ENCODE results near the gene AQP2. TPM values are rescaled to one million over a fixed set of nuclear protein-coding genes. Genes with fewer than 3 reads are reported as not detected.

The AQP2 gene
- total and polyA plus RNA-seq, 4 donors: not detected

DNA sequence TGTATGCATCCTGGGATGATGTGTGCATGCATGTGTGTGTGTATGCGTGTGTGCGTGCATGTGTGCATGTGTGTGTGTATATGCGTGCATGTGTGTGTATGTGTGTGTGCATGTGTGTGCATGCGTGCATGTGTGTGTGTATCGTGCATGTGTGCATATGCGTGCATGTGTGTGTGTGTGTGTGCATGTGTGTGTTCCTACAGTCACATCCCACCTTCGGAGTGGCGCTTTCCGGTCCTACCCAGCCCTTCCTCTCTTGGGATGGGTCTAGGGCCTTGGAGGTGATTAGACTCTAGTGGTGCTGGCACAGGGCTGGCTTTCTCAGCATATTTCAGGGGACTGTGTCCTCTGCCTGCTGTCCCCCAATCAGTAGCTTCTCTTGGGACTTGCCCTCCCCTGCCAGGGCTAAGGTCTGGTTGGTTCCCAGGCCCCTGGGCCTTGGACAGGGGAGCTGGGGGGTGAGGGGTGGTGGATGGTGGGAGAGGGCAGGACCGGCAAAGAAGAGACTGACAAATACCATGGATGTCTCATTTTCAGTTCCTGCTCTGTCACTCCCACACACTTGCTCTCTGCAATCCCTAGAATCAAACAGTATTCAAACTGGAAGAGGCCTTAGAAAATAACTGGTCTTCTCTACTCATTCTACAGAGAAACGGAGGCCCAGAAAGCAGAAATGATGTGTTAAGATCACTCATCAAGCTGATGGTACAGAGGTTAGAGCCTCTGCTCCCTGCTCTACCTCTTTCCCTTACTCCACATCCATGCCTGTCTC lies 24.9 kb upstream of the AQP2 start:
- Histone ChIP-seq H3K9me3 (ENCODE audit: control insufficient read depth in 4 of 4, low read length in 3 of 4) (no peaks in the 10 kb centered on the region), H3K4me1 (ENCODE audit: control insufficient read depth in 4 of 4, insufficient read depth in 4 of 4, low read length in 3 of 4) (peaks cover 0 to 5% (median 0%) of the 10 kb centered on the region in 4 donors), H3K36me3 (ENCODE audit: control insufficient read depth in 4 of 4, insufficient read depth in 3 of 4, low read depth in 1 of 4, low read length in 3 of 4) (no peaks in the 10 kb centered on the region), H3K27me3 (ENCODE audit: control insufficient read depth in 4 of 4, insufficient read depth in 4 of 4, low read length in 3 of 4) (no peaks in the 10 kb centered on the region), H3K9ac (ENCODE audit: low read depth in 1 of 2, low read length in 2 of 2) (no peak overlapping the region), H3K4me3 (ENCODE audit: low read depth in 1 of 3, low read length in 3 of 3) (no peak overlapping the region), H3K27ac (ENCODE audit: low read depth in 1 of 2, low read length in 2 of 2) (no peak overlapping the region)
- TF ChIP-seq JUND (IDR thresholded peaks at IDR 0.05): no peak
- no peak for TF ChIP-seq HNF4G (IDR thresholded peaks at IDR 0.05)
- no peak for TF ChIP-seq NR2F2 (IDR thresholded peaks at IDR 0.05)
- TF ChIP-seq, protein P1, sequence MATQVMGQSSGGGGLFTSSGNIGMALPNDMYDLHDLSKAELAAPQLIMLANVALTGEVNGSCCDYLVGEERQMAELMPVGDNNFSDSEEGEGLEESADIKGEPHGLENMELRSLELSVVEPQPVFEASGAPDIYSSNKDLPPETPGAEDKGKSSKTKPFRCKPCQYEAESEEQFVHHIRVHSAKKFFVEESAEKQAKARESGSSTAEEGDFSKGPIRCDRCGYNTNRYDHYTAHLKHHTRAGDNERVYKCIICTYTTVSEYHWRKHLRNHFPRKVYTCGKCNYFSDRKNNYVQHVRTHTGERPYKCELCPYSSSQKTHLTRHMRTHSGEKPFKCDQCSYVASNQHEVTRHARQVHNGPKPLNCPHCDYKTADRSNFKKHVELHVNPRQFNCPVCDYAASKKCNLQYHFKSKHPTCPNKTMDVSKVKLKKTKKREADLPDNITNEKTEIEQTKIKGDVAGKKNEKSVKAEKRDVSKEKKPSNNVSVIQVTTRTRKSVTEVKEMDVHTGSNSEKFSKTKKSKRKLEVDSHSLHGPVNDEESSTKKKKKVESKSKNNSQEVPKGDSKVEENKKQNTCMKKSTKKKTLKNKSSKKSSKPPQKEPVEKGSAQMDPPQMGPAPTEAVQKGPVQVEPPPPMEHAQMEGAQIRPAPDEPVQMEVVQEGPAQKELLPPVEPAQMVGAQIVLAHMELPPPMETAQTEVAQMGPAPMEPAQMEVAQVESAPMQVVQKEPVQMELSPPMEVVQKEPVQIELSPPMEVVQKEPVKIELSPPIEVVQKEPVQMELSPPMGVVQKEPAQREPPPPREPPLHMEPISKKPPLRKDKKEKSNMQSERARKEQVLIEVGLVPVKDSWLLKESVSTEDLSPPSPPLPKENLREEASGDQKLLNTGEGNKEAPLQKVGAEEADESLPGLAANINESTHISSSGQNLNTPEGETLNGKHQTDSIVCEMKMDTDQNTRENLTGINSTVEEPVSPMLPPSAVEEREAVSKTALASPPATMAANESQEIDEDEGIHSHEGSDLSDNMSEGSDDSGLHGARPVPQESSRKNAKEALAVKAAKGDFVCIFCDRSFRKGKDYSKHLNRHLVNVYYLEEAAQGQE (IDR thresholded peaks at IDR 0.05): no peak
- no peak for TF ChIP-seq HNF4A (conservative IDR thresholded peaks at IDR 0.05)
- TF ChIP-seq, protein P2, sequence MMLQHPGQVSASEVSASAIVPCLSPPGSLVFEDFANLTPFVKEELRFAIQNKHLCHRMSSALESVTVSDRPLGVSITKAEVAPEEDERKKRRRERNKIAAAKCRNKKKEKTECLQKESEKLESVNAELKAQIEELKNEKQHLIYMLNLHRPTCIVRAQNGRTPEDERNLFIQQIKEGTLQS (IDR thresholded peaks at IDR 0.05): no peak
- TF ChIP-seq FOXA2 (IDR thresholded peaks at IDR 0.05): no peak
- no peak for TF ChIP-seq YY1 (IDR thresholded peaks at IDR 0.05)
- WGBS: 93% methylated on average over 11 of the region's 11 CpGs
- DNase-seq (ENCODE audit: low spot score): no peak

DNA sequence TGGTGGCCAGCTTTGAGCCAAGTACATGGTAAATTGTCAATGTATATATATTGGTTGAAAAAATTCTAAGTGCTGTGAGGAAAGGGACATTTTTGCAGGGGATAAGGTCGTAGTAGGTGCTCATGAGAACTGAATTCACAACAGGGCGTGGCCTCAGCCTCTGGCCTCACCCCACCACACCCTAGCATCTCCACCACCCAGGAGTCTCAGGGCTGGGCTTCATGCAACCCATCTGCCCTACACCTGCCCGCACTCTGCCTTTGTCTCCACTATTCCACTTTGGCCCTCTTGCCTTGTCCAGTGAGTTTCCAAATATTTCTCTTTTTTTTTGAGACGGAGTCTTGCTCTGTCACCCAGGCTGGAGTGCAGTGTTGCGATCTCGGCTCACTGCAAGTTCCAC lies 22.1 kb upstream of the AQP2 start:
- 88% methylated on average over 6 of the region's 6 CpGs for WGBS
- no peak for TF ChIP-seq EGR1 (IDR thresholded peaks at IDR 0.05; ENCODE audit: low read depth in 2 of 2)
- TF ChIP-seq, protein P2 (IDR thresholded peaks at IDR 0.05): no peak
- no peak for TF ChIP-seq FOXA2 (IDR thresholded peaks at IDR 0.05)
- no peak for TF ChIP-seq RXRA (IDR thresholded peaks at IDR 0.05)
- no peak for TF ChIP-seq YY1 (IDR thresholded peaks at IDR 0.05)
- no peak for TF ChIP-seq HNF4A (conservative IDR thresholded peaks at IDR 0.05)
- no peak for TF ChIP-seq HNF4G (IDR thresholded peaks at IDR 0.05)
- TF ChIP-seq, protein P3, sequence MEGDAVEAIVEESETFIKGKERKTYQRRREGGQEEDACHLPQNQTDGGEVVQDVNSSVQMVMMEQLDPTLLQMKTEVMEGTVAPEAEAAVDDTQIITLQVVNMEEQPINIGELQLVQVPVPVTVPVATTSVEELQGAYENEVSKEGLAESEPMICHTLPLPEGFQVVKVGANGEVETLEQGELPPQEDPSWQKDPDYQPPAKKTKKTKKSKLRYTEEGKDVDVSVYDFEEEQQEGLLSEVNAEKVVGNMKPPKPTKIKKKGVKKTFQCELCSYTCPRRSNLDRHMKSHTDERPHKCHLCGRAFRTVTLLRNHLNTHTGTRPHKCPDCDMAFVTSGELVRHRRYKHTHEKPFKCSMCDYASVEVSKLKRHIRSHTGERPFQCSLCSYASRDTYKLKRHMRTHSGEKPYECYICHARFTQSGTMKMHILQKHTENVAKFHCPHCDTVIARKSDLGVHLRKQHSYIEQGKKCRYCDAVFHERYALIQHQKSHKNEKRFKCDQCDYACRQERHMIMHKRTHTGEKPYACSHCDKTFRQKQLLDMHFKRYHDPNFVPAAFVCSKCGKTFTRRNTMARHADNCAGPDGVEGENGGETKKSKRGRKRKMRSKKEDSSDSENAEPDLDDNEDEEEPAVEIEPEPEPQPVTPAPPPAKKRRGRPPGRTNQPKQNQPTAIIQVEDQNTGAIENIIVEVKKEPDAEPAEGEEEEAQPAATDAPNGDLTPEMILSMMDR (IDR thresholded peaks at IDR 0.05; ENCODE audit: low read depth, low read length, missing input control): no peak
- TF ChIP-seq, protein P4, sequence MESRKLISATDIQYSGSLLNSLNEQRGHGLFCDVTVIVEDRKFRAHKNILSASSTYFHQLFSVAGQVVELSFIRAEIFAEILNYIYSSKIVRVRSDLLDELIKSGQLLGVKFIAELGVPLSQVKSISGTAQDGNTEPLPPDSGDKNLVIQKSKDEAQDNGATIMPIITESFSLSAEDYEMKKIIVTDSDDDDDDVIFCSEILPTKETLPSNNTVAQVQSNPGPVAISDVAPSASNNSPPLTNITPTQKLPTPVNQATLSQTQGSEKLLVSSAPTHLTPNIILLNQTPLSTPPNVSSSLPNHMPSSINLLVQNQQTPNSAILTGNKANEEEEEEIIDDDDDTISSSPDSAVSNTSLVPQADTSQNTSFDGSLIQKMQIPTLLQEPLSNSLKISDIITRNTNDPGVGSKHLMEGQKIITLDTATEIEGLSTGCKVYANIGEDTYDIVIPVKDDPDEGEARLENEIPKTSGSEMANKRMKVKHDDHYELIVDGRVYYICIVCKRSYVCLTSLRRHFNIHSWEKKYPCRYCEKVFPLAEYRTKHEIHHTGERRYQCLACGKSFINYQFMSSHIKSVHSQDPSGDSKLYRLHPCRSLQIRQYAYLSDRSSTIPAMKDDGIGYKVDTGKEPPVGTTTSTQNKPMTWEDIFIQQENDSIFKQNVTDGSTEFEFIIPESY (IDR thresholded peaks at IDR 0.05): no peak
- TF ChIP-seq, protein P1 (IDR thresholded peaks at IDR 0.05): no peak
- no peak for TF ChIP-seq SP1 (IDR thresholded peaks at IDR 0.05)
- TF ChIP-seq RAD21 (IDR thresholded peaks at IDR 0.05): no peak
- no peak for TF ChIP-seq FOXA1 (IDR thresholded peaks at IDR 0.05)
- no peak for TF ChIP-seq JUND (IDR thresholded peaks at IDR 0.05)
- TF ChIP-seq, protein P5, sequence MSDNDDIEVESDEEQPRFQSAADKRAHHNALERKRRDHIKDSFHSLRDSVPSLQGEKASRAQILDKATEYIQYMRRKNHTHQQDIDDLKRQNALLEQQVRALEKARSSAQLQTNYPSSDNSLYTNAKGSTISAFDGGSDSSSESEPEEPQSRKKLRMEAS (IDR thresholded peaks at IDR 0.05): no peak
- TF ChIP-seq TAF1 (conservative IDR thresholded peaks at IDR 0.05): no peak
- Histone ChIP-seq H3K4me3 (ENCODE audit: low read depth in 1 of 3, low read length in 3 of 3) (no peak overlapping the region), H3K27ac (ENCODE audit: low read depth in 1 of 2, low read length in 2 of 2) (no peak overlapping the region), H3K9me3 (ENCODE audit: control insufficient read depth in 4 of 4, low read length in 3 of 4) (no peaks in the 10 kb centered on the region), H3K9ac (ENCODE audit: low read depth in 1 of 2, low read length in 2 of 2) (no peak overlapping the region), H3K4me1 (ENCODE audit: control insufficient read depth in 4 of 4, insufficient read depth in 4 of 4, low read length in 3 of 4) (no peaks in the 10 kb centered on the region), H3K27me3 (ENCODE audit: control insufficient read depth in 4 of 4, insufficient read depth in 4 of 4, low read length in 3 of 4) (no peaks in the 10 kb centered on the region), H3K36me3 (ENCODE audit: control insufficient read depth in 4 of 4, insufficient read depth in 3 of 4, low read depth in 1 of 4, low read length in 3 of 4) (no peaks in the 10 kb centered on the region)
- no peak for DNase-seq (ENCODE audit: low spot score)

Measured in liver (tissue), 9 donors.